OCI-LY7 (cell line): ENCODE results near the gene SLC25A1. TPM values are rescaled to one million over a fixed set of nuclear protein-coding genes. Genes with fewer than 3 reads are reported as not detected.

ENCODE experiments used
- BruUV-seq: library from RNA; stranded (reverse); fragments of 400-500 nt; replicated peaks from 2 replicates; lab custom pipeline; 2021; lab: Mats Ljungman, UMichigan
- CTCF ChIA-PET: fragments of 300-600 bp; sonication (Branson Sonifier 250); formaldehyde crosslinking; loops from one replicate; lab custom pipeline; 2022; ENCODE audit warnings: antibody characterized with exemption; ENCODE audit not compliant: unreplicated experiment; lab: Charles Lee
- POLR2A ChIA-PET: fragments of 300-600 bp; sonication (Branson Sonifier 250); formaldehyde crosslinking; loops from one replicate; lab custom pipeline; 2022; ENCODE audit warnings: antibody characterized with exemption; lab: Charles Lee
- DNase-seq: peaks from one replicate; pipeline ENCODE4 v3.0.0-alpha.2; 2015; ENCODE audit warnings: low spot score
- H2AFZ ChIP-seq: fragments of 200-600 bp; sonication (generic), shearing (Covaris generic); 2 replicates; pipeline ENCODE4 v1.6.1; 2014; ENCODE audit warnings: mild to moderate bottlenecking, antibody characterized with exemption, low read length, moderate library complexity
- H3K27ac ChIP-seq: fragments of 200-600 bp; sonication (generic); 2 replicates; pipeline ENCODE4 v1.5.1; 2014; ENCODE audit warnings: mixed run types, low read depth, mild to moderate bottlenecking, moderate library complexity, low read length, inconsistent platforms; ENCODE audit not compliant: poor library complexity, severe bottlenecking
- H3K36me3 ChIP-seq: fragments of 200-600 bp; sonication (generic); 2 replicates; pipeline ENCODE4 v1.6.1; 2014; ENCODE audit warnings: mild to moderate bottlenecking, antibody characterized with exemption, low read length, moderate library complexity, mixed read lengths; ENCODE audit not compliant: insufficient read depth
- H3K4me1 ChIP-seq: fragments of 200-600 bp; sonication (generic); 2 replicates; pipeline ENCODE4 v1.5.1; 2014; ENCODE audit warnings: mild to moderate bottlenecking, low read length; ENCODE audit not compliant: insufficient read depth, poor library complexity, severe bottlenecking
- H3K4me2 ChIP-seq: fragments of 200-600 bp; sonication (generic); 2 replicates; pipeline ENCODE4 v1.6.1; 2014; ENCODE audit warnings: mild to moderate bottlenecking, low read length
- H3K4me3 ChIP-seq: fragments of 200-600 bp; sonication (generic); 2 replicates; pipeline ENCODE4 v1.5.1; 2014; ENCODE audit warnings: mild to moderate bottlenecking, low read depth, low read length; ENCODE audit not compliant: poor library complexity, severe bottlenecking
- H3K79me2 ChIP-seq: fragments of 200-600 bp; sonication (generic); 2 replicates; pipeline ENCODE4 v1.6.1; 2016; ENCODE audit warnings: low read depth, mild to moderate bottlenecking, low read length, moderate library complexity, mixed read lengths; ENCODE audit not compliant: insufficient read depth
- H3K9me2 ChIP-seq: fragments of 200-600 bp; sonication (generic); 2 replicates; pipeline ENCODE4 v1.6.1; 2016; ENCODE audit warnings: mild to moderate bottlenecking, low read length, mixed read lengths; ENCODE audit not compliant: insufficient read depth
- H3K9me3 ChIP-seq: fragments of 200-600 bp; sonication (generic); 2 replicates; pipeline ENCODE4 v1.6.1; 2014; ENCODE audit warnings: mild to moderate bottlenecking, mixed run types, low read length, mixed read lengths
- H4K20me1 ChIP-seq: fragments of 200-600 bp; sonication (generic); 2 replicates; pipeline ENCODE4 v1.6.1; 2014; ENCODE audit warnings: mild to moderate bottlenecking, antibody characterized with exemption, low read length, moderate library complexity, mixed read lengths; ENCODE audit not compliant: insufficient read depth
- EZH2phosphoT487 ChIP-seq: fragments of 200-600 bp; sonication (generic); IDR thresholded peaks from 2 replicates; pipeline ENCODE4 v1.6.1; 2018; ENCODE audit warnings: low read depth, borderline replicate concordance, mild to moderate bottlenecking, mixed run types, antibody characterized with exemption, low read length, moderate library complexity, mixed read lengths
- intact Hi-C: fragments of 100-400 bp; cut with micrococcal nuclease; formaldehyde crosslinking; loops from one replicate; pipeline ENCODE4 v1.10.0; 2022; ENCODE audit not compliant: unreplicated experiment
- total RNA-seq, 2 experiments: library from RNA; depleted of rRNA in 1 of 2; stranded (reverse); fragments of >200 nt in 1 of 2; shearing (Covaris generic) in 1 of 2; gene quantifications; 2 replicates each; pipeline ENCODE4 v1.2.3, GENCODE V29; 2014 to 2022
- TF ChIP-seq, protein P1 (sequence below): fragments of 200-600 bp; sonication (generic); conservative IDR thresholded peaks from 2 replicates; pipeline ENCODE4 v1.5.1; 2014; ENCODE audit warnings: mild to moderate bottlenecking, antibody characterized with exemption, low read length, moderate library complexity, mixed read lengths

Gene SLC25A1
- total RNA-seq, 2 experiments from 2014 or later = 59.5 to 117 TPM

DNA sequence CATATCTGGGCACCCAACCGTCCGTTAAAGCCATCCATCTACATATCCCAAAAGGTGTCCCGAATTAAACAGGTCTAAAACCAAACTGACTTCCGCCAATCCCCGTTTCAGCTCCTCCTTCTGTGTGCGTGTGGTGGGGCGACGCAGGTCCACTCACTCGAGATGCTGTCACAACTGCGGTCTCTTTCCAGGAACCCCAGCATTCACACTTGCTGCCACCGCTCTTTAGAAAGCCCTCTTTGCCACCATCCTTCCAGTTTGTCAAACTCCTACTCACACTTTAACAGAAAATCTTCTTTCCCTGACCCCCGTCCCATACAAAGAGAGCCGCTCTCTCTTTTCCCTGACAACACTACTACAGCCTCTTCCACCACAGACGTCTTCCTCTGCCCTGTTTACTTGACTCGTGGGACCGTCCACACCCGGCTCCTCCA, 34.6 kb downstream of the SLC25A1 start:
- DNase-seq = peak; percentile 17
- Histone ChIP-seq H3K4me1 (peaks cover 9% of the 10 kb centered on the region), H3K9me2 (no peaks in the 10 kb centered on the region), H3K4me3 (peak overlapping the region; percentile 84), H4K20me1 (no peaks in the 10 kb centered on the region), H3K4me2 (peak overlapping the region; percentile 77), H3K27ac (no peak overlapping the region), H3K79me2 (peaks cover 13% of the 10 kb centered on the region; the same call in 1 of the 2 replicates), H3K9me3 (no peaks in the 10 kb centered on the region), H2AFZ (peak overlapping the region; percentile 37; the same call in 1 of the 2 replicates), H3K36me3 (peaks cover 30% of the 10 kb centered on the region; the same call in 1 of the 2 replicates)
- ChIA-PET POLR2A (interaction anchor here (0.9 to 2.6 kb wide), 6 partner anchors 11 to 859 kb away, joined by 3 to 8 read pairs (median 4); partner anchors contain the start of gene SLC25A1), CTCF (interaction anchor here (0.8 to 0.9 kb wide), 2 partner anchors 26 to 33 kb away, joined by 3 read pairs; no protein-coding TSS in a partner anchor)
- intact Hi-C loops = loop anchor here (1.0 to 10.0 kb wide), 2 partner anchors 59 to 291 kb away; partner anchors contain the start of genes HIRA and MRPL40
- BruUV-seq = TSS peak; percentile 79
- TF ChIP-seq, protein P1, sequence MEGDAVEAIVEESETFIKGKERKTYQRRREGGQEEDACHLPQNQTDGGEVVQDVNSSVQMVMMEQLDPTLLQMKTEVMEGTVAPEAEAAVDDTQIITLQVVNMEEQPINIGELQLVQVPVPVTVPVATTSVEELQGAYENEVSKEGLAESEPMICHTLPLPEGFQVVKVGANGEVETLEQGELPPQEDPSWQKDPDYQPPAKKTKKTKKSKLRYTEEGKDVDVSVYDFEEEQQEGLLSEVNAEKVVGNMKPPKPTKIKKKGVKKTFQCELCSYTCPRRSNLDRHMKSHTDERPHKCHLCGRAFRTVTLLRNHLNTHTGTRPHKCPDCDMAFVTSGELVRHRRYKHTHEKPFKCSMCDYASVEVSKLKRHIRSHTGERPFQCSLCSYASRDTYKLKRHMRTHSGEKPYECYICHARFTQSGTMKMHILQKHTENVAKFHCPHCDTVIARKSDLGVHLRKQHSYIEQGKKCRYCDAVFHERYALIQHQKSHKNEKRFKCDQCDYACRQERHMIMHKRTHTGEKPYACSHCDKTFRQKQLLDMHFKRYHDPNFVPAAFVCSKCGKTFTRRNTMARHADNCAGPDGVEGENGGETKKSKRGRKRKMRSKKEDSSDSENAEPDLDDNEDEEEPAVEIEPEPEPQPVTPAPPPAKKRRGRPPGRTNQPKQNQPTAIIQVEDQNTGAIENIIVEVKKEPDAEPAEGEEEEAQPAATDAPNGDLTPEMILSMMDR = no peak
- no peak for TF ChIP-seq EZH2phosphoT487

GRCh38 chr22:19143212-19143611, 35.3 kb downstream of the SLC25A1 start:
- Histone ChIP-seq H4K20me1 (no peaks in the 10 kb centered on the region), H3K4me3 (peak overlapping the region; percentile 84), H3K9me2 (no peaks in the 10 kb centered on the region), H3K79me2 (peaks cover 13% of the 10 kb centered on the region; the same call in 1 of the 2 replicates), H3K27ac (no peak overlapping the region), H3K4me2 (peak overlapping the region; percentile 77), H3K4me1 (peaks cover 9% of the 10 kb centered on the region), H3K9me3 (no peaks in the 10 kb centered on the region), H3K36me3 (peaks cover 37% of the 10 kb centered on the region; the same call in 1 of the 2 replicates), H2AFZ (no peak overlapping the region)
- CTCF ChIA-PET = no interaction called here
- no peak for TF ChIP-seq EZH2phosphoT487
- TF ChIP-seq, protein P1 = no peak
- intact Hi-C loops = loop anchor here (10.0 kb wide), 1 partner anchor 292 kb away; the partner anchor contains the start of genes HIRA and MRPL40
- POLR2A ChIA-PET = interaction anchor here (0.9 to 2.6 kb wide), 4 partner anchors 12 to 859 kb away, joined by 3 to 8 read pairs (median 5); partner anchors contain the start of gene SLC25A1
- BruUV-seq = no TSS peak
- no peak for DNase-seq

DNA sequence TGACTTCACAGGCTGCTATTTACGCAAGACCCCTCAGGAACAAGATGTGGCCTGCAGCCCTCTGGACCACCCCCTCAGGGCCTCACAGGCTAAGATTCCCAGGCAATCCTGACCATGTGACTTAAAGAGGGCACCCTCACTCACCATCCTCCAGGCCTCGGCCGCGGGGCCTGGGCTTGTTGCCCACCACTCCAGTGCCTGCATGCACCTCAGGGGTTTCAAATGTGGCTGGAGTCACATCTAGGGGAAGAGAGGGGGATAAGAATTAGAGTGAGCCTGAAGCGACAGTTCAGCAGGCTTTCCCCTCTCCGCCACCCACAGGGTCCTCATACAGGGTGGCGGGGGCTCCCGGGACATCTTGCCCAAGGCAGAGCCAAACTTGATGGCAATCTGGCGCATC, 36.1 kb downstream of the SLC25A1 start:
- H3K79me2 ChIP-seq = peaks cover 13% of the 10 kb centered on the region; the same call in 1 of the 2 replicates
- ChIA-PET POLR2A (no interaction called here), CTCF (no interaction called here)
- H3K4me1 ChIP-seq = peaks cover 9% of the 10 kb centered on the region
- H3K27ac ChIP-seq = no peak overlapping the region
- TF ChIP-seq EZH2phosphoT487 = no peak
- TF ChIP-seq, protein P1 = no peak
- no peak for DNase-seq
- peaks cover 44% of the 10 kb centered on the region; the same call in 1 of the 2 replicates for H3K36me3 ChIP-seq
- no peaks in the 10 kb centered on the region for H3K9me2 ChIP-seq
- H3K9me3 ChIP-seq = no peaks in the 10 kb centered on the region
- H2AFZ ChIP-seq = no peak overlapping the region
- intact Hi-C loops = loop anchor here (10.0 kb wide), 1 partner anchor 292 kb away; the partner anchor contains the start of genes HIRA and MRPL40
- no peak overlapping the region for H3K4me2 ChIP-seq
- BruUV-seq = no TSS peak
- no peaks in the 10 kb centered on the region for H4K20me1 ChIP-seq
- no peak overlapping the region for H3K4me3 ChIP-seq
